ENCODE measurements around the gene HDAC4. TPM values are rescaled to one million over a fixed set of nuclear protein-coding genes. Genes with fewer than 3 reads are reported as not detected.

The HDAC4 gene
- total and polyA plus RNA-seq, 10 of the 15 experiments (the other 5 are each of a cell fraction or from before 2014, with no cell fraction given): 0.22 to 15.7 (median 4.8) TPM

- Histone ChIP-seq H3K36me3 (ENCODE audit: control insufficient read depth in 2 of 2, insufficient read depth in 2 of 2, low read length in 1 of 2) (no peaks in the 10 kb centered on the region), H2AFZ (ENCODE audit: control insufficient read depth, low read depth, low read length) (no peak overlapping the region), H3K27ac (ENCODE audit: control insufficient read depth, insufficient read depth) (no peak overlapping the region), H3K4me1 (ENCODE audit: control insufficient read depth, insufficient read depth, low read length) (peaks cover 7% of the 10 kb centered on the region), H3K4me3 (no peak overlapping the region), H3K79me2 (ENCODE audit: control insufficient read depth, insufficient read depth, low read length) (no peaks in the 10 kb centered on the region), H3K9ac (ENCODE audit: control insufficient read depth, insufficient read depth, low read length) (no peak overlapping the region), H3K9me3 (replicated peaks; ENCODE audit: control insufficient read depth, insufficient read depth, low read length) (no peaks in the 10 kb centered on the region), H3K4me2 (ENCODE audit: control insufficient read depth, insufficient read depth) (no peak overlapping the region), H4K20me1 (ENCODE audit: control insufficient read depth, insufficient read depth) (peaks cover 7% of the 10 kb centered on the region), H3K27me3 (replicated peaks in 1 of 2; ENCODE audit: control insufficient read depth in 2 of 2, insufficient read depth in 2 of 2, low read length in 1 of 2) (no peaks in the 10 kb centered on the region)
- 74% methylated on average over 22 of the region's 22 CpGs for WGBS (ENCODE audit: insufficient coverage, insufficient replicate concordance, low lambda C conversion rate, missing lambda C conversion rate)
- in situ Hi-C loops (cut with MboI) (no loop called here), intact Hi-C loops (cut with micrococcal nuclease; ENCODE audit: unreplicated experiment) (no loop called here)
- ATAC-seq (no peak), FAIRE-seq (no peak), DNase-seq (ENCODE audit: low read depth, low spot score) (no peak)
- ChIA-PET POLR2A (interaction anchor here (1.5 kb wide), 1 partner anchor 12 kb away, joined by 4 read pairs; no protein-coding TSS in a partner anchor), CTCF (interaction anchor here (1.0 kb wide), 1 partner anchor 154 kb away, joined by 3 read pairs; no protein-coding TSS in a partner anchor), SMC1A (ENCODE audit: uncharacterized antibody, unreplicated experiment) (no interaction called here), RAD21 (ENCODE audit: unreplicated experiment) (interaction anchor here (0.8 kb wide), 1 partner anchor 103 kb away, joined by 3 read pairs; the partner anchor contains the start of gene HDAC4)
- BruUV-seq (replicated peaks): no TSS peak
- TF ChIP-seq ZNF384 (IDR thresholded peaks at IDR 0.05; ENCODE audit: borderline replicate concordance, low read depth, low read length) (no peak), PAX5 (IDR thresholded peaks at IDR 0.05; ENCODE audit: borderline replicate concordance, low read depth, low read length) (no peak), IRF4 (IDR thresholded peaks at IDR 0.05; ENCODE audit: low read depth, low read length) (no peak), CUX1 (IDR thresholded peaks at IDR 0.05; ENCODE audit: insufficient replicate concordance, low read depth, low read length) (no peak), CBX3 (IDR thresholded peaks at IDR 0.05; ENCODE audit: borderline replicate concordance, low read depth) (no peak), TCF12 (IDR thresholded peaks at IDR 0.05; ENCODE audit: low read depth, low read length) (no peak), HDAC2 (IDR thresholded peaks at IDR 0.05) (no peak), SMAD5 (IDR thresholded peaks at IDR 0.05; ENCODE audit: low read depth) (no peak), SRF (IDR thresholded peaks at IDR 0.05; ENCODE audit: low read depth in 2 of 2, low read length in 2 of 2) (no peak), SKIL (IDR thresholded peaks at IDR 0.05; ENCODE audit: low read depth, poor library complexity, severe bottlenecking) (no peak), ZNF207 (IDR thresholded peaks at IDR 0.05; ENCODE audit: borderline replicate concordance) (no peak), RCOR1 (conservative IDR thresholded peaks at IDR 0.05; ENCODE audit: low read depth, low read length) (no peak), NR2C2 (IDR thresholded peaks at IDR 0.05; ENCODE audit: borderline replicate concordance, control insufficient read depth, insufficient read length, low read depth) (no peak), GABPA (IDR thresholded peaks at IDR 0.05; ENCODE audit: low read depth) (no peak), SREBF2 (IDR thresholded peaks at IDR 0.05; ENCODE audit: low read length) (no peak)
These were observed 103.4 kb downstream of the HDAC4 start for GRCh38 chr2:239297142-239298004.

Data from GM12878 (cell line).